Caco-2 (cell line): Measurements from ENCODE around the gene HOXA5. TPM values are rescaled to one million over a fixed set of nuclear protein-coding genes. Genes with fewer than 3 reads are reported as not detected.
A peak's percentile ranks its signal among the peaks of the same experiment; 100 is the strongest.

Source experiments
- BruUV-seq: library from RNA; stranded (reverse); fragments of 400-500 nt; replicated peaks from 2 replicates; lab custom pipeline; 2021; lab: Mats Ljungman, UMichigan
- CTCF ChIA-PET: fragments of 300-600 bp; sonication (Branson Sonifier 250); formaldehyde crosslinking; loops from one replicate; lab custom pipeline; 2022; ENCODE audit warnings: antibody characterized with exemption; lab: Charles Lee
- POLR2A ChIA-PET: fragments of 300-600 bp; sonication (Branson Sonifier 250); formaldehyde crosslinking; loops from one replicate; lab custom pipeline; 2022; ENCODE audit warnings: antibody characterized with exemption; lab: Charles Lee
- DNase-seq, 2 experiments: peaks; one replicate each; pipeline versions ENCODE4 v3.0.0 to v3.0.0-alpha.2; 2020 to 2022
- H3K27me3 ChIP-seq: replicated peaks from 2 replicates; pipeline ENCODE4 v1.6.0; 2011; ENCODE audit warnings: low read length; ENCODE audit not compliant: control insufficient read depth, insufficient read depth
- H3K36me3 ChIP-seq: 2 replicates; pipeline ENCODE4 v1.5.1; 2011; ENCODE audit warnings: low read length; ENCODE audit not compliant: control insufficient read depth, insufficient read depth
- H3K4me1 ChIP-seq: fragments of 250-450 bp; sonication (Bioruptor Pico); 2 replicates; pipeline ENCODE4 v1.5.1; 2020; ENCODE audit warnings: mild to moderate bottlenecking
- H3K4me3 ChIP-seq: 2 replicates; pipeline ENCODE4 v1.5.1; 2011; ENCODE audit warnings: low read depth, mild to moderate bottlenecking, control low read depth, low read length
- H3K9me3 ChIP-seq: fragments of 250-450 bp; sonication (Bioruptor Pico); 2 replicates; pipeline ENCODE4 v1.5.1; 2020; ENCODE audit warnings: mild to moderate bottlenecking, moderate library complexity
- H3K27ac Mint-ChIP-seq: one replicate; pipeline ENCODE4 v1.8.0; 2022; ENCODE audit warnings: mixed read lengths; ENCODE audit not compliant: unreplicated experiment
- H3K27me3 Mint-ChIP-seq: one replicate; pipeline ENCODE4 v1.8.0; 2022; ENCODE audit warnings: mixed read lengths; ENCODE audit not compliant: insufficient read depth, unreplicated experiment
- H3K36me3 Mint-ChIP-seq: one replicate; pipeline ENCODE4 v1.8.0; 2022; ENCODE audit warnings: mild to moderate bottlenecking, mixed read lengths; ENCODE audit not compliant: insufficient read depth, unreplicated experiment
- H3K4me1 Mint-ChIP-seq: one replicate; pipeline ENCODE4 v1.8.0; 2022; ENCODE audit warnings: low read depth, mixed read lengths; ENCODE audit not compliant: unreplicated experiment
- H3K4me3 Mint-ChIP-seq: one replicate; pipeline ENCODE4 v1.8.0; 2022; ENCODE audit warnings: mild to moderate bottlenecking, moderate library complexity, mixed read lengths; ENCODE audit not compliant: unreplicated experiment
- H3K9me3 Mint-ChIP-seq: one replicate; pipeline ENCODE4 v1.8.0; 2022; ENCODE audit warnings: mixed read lengths; ENCODE audit not compliant: unreplicated experiment
- intact Hi-C: fragments of 100-400 bp; cut with micrococcal nuclease; formaldehyde crosslinking; loops from one replicate; pipeline ENCODE4 v1.10.0; 2022; ENCODE audit not compliant: unreplicated experiment
- total RNA-seq: library from RNA; stranded (reverse); gene quantifications from 2 replicates; pipeline ENCODE4 v1.2.3, GENCODE V29; 2022
- TF ChIP-seq, protein P1 (sequence below), 2 experiments: fragments of 200-600 bp in 1 of 2; IDR thresholded peaks; 1 replicate in 1 of 2; 2 replicates in 1 of 2; pipeline versions ENCODE4 v1.5.1 to v1.8.0; 2011 to 2022; ENCODE audit warnings: antibody characterized with exemption in 1 of 2, control low read depth in 1 of 2, inconsistent platforms in 1 of 2, low read depth in 1 of 2, low read length in 1 of 2, mild to moderate bottlenecking in 1 of 2, moderate library complexity in 1 of 2; ENCODE audit not compliant: insufficient read depth in 1 of 2, severe bottlenecking in 1 of 2, unreplicated experiment in 1 of 2

HOXA5 gene
- total RNA-seq, 1 experiment from 2014 or later = 4.9 TPM

DNA sequence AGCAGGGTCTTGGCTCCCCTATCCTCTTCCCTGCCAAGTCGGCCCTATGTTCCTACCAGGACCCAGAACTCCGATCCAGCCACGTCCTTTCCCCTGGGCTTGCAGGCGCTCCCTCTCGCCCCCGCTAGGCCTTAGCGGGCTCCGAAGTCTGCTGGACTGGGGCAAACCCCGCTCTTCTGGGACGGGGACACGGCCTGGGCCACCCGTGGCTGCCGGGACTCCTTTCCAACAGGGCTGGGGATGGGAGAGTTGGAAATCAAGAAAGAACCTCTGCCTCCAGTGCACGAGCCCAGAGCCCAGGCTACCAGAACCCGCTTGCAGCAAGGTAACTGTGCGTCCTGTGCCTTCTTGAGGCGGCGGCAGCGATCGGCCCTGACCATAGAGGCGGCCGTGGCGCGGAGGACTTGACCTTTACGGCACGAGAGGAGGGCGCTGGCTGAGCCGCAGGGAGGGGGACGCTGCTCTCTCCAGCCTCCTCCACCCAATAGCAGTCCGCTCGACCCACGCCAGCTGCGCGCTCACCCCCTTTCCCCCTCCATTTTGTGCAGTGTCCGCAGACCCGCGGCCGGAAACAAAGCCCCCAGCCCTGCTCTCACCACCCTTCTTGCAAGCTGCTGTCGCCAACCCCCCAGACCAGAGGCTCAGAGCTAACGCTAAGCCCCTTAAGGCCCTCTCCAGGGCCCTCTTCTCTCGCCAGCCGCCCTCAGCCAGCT, 48.5 kb upstream of the HOXA5 start:
- CTCF ChIA-PET = interaction anchor here (0.6 kb wide), 1 partner anchor 12 kb away, joined by 3 read pairs; no protein-coding TSS in a partner anchor
- H3K9me3 ChIP-seq = no peaks in the 10 kb centered on the region
- no peaks in the 10 kb centered on the region for H3K27me3 ChIP-seq

DNA sequence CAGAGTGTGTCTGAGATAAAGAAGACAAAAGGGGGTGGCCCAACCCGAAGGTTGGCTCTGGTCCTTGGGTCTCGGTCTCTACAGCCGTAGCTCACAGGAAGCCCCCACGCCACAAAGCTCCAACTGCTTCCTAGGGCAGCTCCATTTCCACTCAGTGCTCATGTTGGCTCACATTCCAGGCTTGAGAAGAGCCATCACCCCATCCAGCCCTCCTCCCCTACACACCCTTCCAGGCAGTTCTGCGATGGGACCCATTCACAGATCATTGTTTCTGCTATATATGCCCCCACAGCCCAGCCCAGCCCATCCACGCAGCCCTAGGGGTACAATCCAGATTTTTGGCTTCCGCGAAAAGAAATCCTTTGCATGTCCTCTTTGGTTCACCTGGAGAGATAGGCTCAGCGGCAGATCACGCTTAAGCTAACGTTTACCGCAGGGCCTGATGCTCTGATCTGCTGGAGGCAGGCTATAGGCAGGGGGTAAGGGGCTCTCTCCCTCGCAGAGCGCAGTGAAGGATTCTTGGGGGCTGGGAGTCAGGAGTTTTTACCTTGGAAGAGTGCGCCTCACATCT, 47.8 kb upstream of the HOXA5 start:
- no peaks in the 10 kb centered on the region for H3K9me3 Mint-ChIP-seq
- H3K27me3 ChIP-seq = no peaks in the 10 kb centered on the region; the same call in 1 of the 2 replicates

More for the DNA sequence above, 48.5 kb upstream of the HOXA5 start:
- Mint-ChIP-seq H3K36me3 (no peaks in the 10 kb centered on the region), H3K9me3 (no peaks in the 10 kb centered on the region), H3K27me3 (no peaks in the 10 kb centered on the region), H3K4me1 (no peaks in the 10 kb centered on the region), H3K27ac (no peak overlapping the region), H3K4me3 (no peak overlapping the region)
- H3K4me3 ChIP-seq = no peak overlapping the region
- intact Hi-C loops = no loop called here
- DNase-seq = peak in 1 of 2 experiments; percentile 27
- POLR2A ChIA-PET = no interaction called here
- TF ChIP-seq, protein P1, sequence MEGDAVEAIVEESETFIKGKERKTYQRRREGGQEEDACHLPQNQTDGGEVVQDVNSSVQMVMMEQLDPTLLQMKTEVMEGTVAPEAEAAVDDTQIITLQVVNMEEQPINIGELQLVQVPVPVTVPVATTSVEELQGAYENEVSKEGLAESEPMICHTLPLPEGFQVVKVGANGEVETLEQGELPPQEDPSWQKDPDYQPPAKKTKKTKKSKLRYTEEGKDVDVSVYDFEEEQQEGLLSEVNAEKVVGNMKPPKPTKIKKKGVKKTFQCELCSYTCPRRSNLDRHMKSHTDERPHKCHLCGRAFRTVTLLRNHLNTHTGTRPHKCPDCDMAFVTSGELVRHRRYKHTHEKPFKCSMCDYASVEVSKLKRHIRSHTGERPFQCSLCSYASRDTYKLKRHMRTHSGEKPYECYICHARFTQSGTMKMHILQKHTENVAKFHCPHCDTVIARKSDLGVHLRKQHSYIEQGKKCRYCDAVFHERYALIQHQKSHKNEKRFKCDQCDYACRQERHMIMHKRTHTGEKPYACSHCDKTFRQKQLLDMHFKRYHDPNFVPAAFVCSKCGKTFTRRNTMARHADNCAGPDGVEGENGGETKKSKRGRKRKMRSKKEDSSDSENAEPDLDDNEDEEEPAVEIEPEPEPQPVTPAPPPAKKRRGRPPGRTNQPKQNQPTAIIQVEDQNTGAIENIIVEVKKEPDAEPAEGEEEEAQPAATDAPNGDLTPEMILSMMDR (IDR thresholded peaks at IDR 0.05; ENCODE audit: insufficient read depth in 1 of 2, low read depth in 1 of 2, low read length in 1 of 2, severe bottlenecking in 1 of 2, unreplicated experiment in 1 of 2) = no peak
- H3K36me3 ChIP-seq = no peaks in the 10 kb centered on the region
- no peaks in the 10 kb centered on the region for H3K4me1 ChIP-seq
- no TSS peak for BruUV-seq

More for the DNA sequence above, 47.8 kb upstream of the HOXA5 start:
- H3K27ac Mint-ChIP-seq = no peak overlapping the region
- DNase-seq = peak in 1 of 2 experiments; percentile 17
- Histone ChIP-seq H3K9me3 (no peaks in the 10 kb centered on the region), H3K36me3 (no peaks in the 10 kb centered on the region), H3K4me3 (no peak overlapping the region), H3K4me1 (no peaks in the 10 kb centered on the region)
- TF ChIP-seq, protein P1 (IDR thresholded peaks at IDR 0.05; ENCODE audit: insufficient read depth in 1 of 2, low read depth in 1 of 2, low read length in 1 of 2, severe bottlenecking in 1 of 2, unreplicated experiment in 1 of 2) = no peak
- no peaks in the 10 kb centered on the region for H3K4me1 Mint-ChIP-seq
- intact Hi-C loops = no loop called here
- H3K36me3 Mint-ChIP-seq = no peaks in the 10 kb centered on the region
- H3K27me3 Mint-ChIP-seq = no peaks in the 10 kb centered on the region
- ChIA-PET CTCF (no interaction called here), POLR2A (no interaction called here)
- no TSS peak for BruUV-seq
- H3K4me3 Mint-ChIP-seq = no peak overlapping the region
